GM15510 (cell line): ENCODE data around the gene SP2.

Source experiments
- POLR2A ChIP-seq: IDR thresholded peaks from 3 replicates; pipeline ENCODE4 v1.6.1; 2011; ENCODE audit warnings: borderline replicate concordance; ENCODE audit not compliant: insufficient read length; ENCODE audit errors: extremely low read depth

SP2 gene

DNA sequence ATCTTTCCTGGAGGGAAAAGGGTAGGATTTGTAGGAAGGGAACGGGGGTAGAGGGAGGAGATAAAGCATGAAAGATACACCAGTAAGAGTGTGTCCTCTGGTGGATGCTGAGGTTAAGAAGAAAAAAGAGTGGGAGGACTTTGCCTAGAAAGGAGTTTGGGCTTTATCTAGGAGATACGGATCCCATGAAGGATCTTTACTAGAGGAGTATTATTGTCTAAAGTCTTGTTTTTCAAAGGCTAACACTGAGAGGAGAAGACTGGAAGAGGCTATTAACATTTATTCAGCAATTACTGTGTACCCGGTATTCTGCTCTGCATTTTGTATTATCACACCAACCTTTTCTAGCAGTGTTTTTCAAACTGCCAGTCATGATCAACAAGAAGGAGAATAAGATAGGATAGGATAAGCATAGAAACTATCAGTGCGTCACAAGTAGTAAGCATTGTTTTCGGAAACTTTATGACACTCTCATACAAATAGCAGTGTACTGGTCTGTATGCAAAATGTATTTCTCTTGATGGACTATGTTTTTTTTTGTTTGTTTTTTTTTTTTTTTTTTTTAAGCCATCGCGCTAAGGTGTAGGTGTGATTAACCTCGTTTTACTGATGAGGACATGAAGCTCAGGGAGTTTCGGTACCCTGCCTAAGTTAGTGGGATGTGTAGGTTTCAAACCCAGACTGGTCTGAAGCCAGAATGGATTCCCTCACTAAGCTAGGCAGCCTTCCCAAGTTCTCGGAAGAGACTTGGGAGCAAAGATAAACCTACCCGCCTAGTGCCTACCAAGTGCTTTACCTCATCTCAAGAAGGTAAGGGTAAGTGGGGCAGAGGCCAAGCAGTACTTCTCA is 1.3 kb upstream of the SP2 start:
- no peak for TF ChIP-seq POLR2A

DNA sequence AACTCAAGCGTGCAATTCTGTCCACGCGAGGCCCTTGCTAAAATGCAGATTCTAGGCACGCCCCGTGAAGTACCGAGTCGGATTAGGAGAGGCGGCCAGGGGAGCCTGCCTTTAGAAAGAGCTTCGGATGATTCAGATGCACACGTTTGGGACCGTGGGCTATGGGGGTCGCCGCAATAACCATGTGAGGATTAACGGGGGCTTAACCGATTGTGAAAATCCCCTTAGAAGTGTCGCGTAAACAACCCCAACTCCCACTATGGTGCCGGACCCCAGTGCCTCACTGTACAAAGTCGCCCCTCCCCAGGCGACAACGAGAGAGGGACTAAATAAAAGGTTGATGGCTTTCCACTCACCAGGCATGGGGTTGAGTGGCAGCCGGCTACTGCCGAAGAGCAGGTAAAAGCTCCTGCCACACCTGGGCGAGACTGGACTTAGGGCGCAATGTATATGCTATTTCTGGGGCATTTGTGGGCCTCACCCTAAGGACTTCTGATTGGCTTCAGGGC is 635 bp upstream of the SP2 start:
- TF ChIP-seq POLR2A: peak; percentile 90

DNA sequence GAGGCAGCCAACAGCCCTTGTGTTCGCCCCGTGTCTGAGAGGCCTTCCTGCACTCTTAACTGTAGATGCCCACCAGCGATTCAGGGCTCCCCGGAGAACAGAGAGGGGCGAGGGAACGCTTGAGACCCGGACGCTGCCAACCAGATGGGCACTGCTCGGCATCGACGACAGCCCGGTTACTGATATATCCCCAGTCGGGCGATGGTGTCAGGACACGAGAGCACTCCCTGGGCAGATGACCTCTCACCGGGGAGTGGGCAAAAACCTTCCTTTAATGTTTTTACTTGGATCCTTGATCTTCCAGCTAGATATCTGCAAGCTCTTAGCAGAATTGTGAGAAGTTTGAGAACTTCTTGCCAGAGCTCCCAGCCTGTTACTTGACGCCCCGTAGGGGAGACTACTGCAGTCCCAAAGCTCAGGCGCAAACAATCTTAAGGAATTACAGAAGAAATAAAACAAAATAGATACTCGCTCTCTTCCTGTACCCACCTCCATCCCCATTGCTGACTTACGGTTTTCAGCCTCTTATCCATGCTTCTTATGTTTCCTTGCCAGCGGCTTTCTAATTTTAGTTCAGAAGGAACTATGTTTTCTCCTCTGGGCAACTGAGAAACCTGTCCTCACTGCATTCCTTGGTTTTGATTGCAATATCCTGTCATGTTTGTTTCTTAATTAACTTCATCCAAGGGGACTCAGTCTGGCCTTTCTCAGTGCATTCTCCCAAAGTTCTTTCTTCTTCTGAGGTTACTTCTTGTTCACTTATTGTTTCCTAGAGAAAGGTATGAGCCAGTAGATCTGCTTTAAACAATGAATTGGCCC is 845 bp downstream of the SP2 start:
- TF ChIP-seq POLR2A: no peak

DNA sequence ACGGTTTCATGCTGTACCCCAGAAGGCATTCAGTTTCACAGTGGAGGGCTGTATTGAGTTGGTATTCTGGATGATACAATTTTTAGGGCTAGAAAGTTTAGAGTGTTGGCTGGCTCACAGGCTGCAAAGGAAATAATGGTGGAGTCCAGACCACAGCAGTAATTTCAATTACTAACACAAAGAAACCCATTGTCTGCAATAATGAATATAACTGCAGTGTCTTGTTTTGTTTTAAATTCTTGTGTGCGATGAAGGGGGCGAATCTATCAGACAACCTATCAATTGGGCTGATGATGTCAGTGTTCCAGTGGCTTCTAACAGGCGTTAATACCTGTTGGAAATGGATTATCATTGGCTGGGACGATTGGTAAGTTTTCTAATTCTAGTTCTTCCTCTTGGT is 1.5 kb downstream of the SP2 start:
- no peak for TF ChIP-seq POLR2A

DNA sequence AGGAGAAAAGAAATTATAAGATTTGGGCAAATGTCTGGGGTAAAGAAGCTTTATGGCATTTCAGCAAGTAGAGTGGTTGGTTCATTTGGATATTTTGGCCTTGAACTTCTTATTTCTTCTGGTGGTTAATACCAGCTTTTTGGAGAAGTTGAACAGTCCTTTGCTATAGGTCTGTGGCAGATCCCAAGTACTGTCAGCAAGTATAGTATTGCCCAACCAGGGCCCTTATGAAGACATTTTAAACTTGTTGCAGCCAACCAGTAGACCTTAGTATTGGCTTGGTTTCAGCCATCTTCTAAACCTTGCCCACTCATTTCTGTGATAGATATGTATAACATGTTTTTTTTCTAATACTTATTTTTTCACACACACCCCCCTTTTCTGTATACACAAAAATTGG is 2.2 kb downstream of the SP2 start:
- TF ChIP-seq POLR2A: no peak

DNA sequence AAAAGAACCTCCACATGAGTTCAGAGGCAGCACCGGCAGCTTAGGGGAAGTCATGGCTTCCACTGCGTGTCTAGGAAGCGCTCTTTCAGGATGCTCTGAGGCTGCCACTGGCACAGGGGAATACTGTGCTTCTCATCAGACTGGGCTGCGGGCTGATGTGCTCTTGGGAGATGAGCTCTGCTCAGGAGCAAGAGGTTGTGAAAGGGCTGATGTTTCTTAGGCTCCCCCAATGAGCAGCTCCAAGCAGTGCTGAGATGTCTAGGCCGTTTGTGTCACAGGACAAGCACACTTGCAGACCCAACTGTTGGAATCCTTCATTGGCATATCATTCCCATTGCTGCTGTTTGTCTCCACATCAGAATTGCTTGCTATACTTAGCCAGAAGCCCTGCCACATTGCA is 3.6 kb downstream of the SP2 start:
- TF ChIP-seq POLR2A: no peak

DNA sequence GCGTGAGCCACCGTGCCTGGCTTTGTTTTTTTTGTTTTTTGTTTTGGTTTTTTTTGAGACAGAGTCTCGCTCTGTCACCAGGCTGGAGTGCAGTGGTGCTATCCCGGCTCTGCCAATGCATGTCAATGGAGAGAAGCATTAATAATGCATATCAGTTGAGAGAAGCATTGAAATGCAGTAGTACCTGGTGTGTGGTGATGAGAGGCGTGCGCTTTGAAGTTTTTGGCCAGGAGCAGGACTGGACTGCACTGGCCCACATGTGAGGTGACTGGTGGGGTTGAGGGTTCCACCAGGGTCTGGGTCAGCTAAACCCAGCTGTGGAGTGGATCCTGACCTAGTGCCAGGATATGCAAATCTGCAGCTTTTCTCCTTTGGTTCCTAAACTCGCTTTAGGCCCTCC is 5.4 kb downstream of the SP2 start:
- no peak for TF ChIP-seq POLR2A

DNA sequence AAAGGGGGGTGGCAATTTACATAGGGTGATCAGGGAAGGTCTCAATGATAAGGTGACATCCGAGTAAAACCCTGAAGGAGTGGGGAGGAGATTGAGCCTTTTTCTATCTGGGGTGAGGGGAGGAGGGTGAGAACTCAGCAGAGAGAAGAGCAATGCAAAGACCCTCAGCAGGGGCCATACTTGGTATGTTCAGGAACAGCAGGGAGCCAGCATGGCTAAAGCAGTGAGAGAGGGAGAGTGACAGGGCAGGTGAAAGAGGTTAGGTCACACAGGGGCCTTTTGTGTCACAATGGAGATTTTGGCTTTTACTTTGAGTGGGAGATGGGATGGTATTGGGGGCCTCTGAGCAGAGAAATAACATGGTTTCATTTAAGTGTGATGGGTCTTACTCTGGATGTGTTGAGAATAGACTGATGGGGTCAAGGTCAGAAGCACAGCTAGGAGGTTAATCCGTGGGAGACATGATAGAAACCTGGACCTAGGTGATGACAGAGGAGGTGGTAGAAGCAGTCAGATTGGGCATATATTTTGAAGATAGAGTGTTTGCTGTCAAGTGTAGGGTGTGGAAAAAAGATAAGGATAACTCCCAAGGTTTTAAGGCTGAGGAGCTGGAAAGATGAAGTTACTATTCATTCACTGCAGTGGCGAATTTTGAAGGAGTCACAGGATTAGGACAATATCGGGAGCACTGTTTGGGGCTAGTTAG is 6.2 kb downstream of the SP2 start:
- TF ChIP-seq POLR2A: no peak

DNA sequence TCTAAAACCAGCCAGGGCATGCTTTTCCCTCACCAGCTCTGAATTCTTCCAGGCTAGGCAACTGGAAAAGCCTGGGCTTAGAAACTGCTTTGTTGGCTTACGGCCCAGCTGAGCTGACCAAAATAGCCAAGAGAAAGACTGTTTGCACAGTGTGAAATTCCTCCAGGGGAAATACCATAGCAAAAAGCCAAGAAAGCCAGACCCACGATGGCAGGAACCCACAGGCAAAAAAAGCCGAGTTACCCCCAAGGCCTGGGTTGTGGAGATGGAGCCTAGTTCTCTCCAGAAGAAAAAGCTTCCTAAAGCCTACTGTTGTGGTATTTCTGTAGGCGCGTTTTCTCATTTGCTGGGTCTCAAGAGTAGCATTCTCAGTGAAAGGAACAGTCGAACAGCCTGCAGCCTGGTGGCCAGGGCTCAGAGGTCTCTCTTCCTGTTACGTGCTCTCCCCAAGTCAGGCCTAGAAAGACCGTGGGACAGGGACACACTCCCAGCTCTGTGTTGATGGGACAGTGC is 9.2 kb downstream of the SP2 start:
- TF ChIP-seq POLR2A: no peak

DNA sequence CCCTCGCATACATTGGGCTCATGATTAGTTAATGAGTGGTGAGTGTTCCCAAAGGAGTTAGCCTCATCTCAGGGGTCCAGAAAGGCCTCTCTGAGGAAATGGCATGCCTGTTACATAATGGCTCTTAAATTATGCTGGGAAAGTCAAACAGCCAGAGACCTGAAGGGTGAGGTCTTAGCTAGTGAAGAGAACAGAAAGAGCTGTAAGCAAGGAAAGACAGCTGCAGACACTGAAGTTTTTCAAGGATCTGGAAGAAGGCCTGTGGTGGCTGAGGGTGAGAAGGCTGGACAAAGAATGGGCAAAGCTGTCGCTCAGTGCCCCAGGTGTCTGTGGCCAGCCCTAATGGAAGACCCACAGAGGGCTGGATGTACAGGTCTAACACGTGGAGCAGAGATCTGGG is 10.4 kb downstream of the SP2 start:
- TF ChIP-seq POLR2A: no peak

DNA sequence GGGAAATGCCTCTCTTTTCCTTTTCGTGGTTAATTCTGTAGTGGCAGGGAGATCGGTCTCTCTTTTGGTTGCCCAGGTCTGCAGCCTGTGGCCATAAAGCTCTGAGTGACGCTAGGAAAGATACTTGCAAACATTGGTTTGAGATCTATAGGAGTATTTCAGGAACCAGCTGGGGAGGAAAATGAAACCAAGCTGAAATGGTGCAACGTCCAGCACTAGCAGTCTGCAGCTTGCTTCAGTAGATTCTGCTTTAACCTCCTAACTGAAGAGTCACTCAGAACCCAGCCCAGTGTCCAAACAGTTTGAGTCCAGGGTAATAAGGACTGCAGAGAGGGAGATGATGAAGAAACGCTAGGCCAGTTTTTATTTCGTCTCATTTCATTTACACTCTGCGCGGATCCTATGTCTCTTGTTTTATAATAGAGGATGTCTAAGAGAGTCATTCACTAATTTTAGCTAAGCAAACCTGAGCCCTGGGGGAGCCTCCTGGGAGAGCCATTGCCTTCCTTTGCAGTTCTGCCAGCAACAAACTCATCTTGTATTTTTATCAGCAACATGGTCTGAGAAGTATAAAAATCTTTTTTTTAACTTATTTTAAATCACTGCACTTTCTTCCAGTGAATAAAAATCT is 12.0 kb downstream of the SP2 start:
- no peak for TF ChIP-seq POLR2A

DNA sequence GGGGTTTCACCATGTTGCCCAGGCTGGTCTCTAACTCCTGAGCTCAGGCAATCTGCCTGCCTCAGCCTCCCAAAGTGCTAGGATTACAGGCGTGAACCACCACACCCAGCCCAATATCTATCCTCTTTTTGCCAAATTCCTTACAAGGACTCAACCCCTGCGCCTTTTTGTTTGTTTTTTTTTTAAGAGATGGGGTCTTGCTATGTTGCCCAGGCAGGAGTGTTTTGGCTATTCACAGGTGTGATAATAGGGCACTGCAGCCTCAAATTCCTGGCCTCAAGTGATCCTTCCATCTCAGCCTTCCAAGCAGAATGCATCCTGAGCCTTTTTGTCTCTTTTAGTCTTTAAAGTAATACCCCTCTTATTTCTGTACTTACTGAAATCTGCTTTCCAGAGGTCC is 17.0 kb downstream of the SP2 start:
- TF ChIP-seq POLR2A: no peak

DNA sequence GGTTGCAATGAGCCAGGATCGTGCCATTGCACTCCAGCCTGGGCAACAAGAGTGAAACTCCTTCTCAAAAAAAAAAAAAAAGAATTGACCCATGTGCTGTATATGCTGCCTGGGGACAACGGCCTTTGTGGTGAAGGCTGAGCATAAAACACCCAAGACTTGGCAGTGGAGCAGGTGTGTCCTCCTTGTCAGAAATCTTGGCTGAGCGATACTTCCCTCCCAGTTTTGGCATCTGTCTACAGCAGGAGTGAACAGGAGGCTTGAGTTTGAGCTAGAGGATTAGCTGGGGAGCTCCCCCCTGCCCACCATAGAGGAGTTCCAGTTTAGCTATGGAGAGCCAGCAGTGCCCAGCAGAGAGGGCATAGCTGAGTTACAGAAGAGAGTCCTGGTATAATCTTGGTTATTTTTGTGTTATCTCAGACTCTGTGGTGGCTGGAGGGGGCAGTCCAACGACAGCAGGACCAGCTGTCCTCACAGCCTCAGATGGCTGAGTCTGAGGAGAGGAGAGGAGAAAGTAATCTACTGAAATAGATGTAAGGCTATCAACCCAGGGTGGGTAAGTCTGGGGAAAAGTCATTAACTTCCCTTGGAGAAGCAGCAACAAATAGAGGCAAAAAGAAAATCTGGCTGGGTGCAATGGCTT is 18.4 kb downstream of the SP2 start:
- no peak for TF ChIP-seq POLR2A
